Stimulated activated CD8-positive, alpha-beta memory T cell treated with anti-CD3 and anti-CD28 coated beads, Interleukin-15, amount 100 ng/mL, for 48 hours (primary cell): ENCODE measurements around the gene SLC24A3.
A peak's percentile ranks its signal among the peaks of the same experiment; 100 is the strongest.

Source experiments
- DNase-seq, 2 donors: peaks; one replicate each; pipeline ENCODE4 v3.0.0-alpha.2; 2020; ENCODE audit warnings: low read depth in 2 of 2

The SLC24A3 gene

DNA sequence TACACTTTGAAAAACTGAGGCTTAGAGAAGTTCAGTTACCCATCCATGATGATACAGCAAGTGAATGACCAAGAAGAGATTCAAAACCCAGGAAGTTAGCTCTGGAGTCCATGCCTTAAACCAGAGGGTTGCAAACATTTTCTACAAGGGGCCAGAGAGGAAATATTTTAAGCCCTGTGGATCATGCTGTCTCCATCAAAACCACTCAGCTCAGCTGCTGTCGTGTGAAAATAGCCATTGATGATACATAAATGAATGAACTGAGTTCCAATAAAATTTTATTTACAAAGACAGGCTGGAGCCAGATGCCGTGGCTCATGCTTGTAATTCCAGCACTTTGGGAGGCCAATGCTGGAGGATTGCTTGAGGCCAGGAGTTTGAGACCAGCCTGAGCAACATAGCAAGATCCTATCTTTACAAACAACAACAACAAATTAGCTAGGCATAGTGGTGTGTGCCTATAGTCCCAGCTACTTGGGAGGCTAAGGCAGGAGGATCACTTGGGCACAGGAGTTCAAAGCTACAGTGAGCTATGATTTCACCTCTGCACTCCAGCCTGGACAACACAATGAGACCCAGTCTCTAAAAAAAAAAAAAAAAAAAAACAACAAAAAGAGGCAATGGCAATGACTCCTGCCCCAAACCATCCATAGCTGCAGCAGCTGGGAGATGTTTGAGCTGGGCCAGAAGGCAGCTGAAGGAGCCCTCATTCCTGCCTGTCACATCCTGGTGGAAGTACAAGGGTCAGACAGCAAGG, 501.6 kb downstream of the SLC24A3 start:
- DNase-seq = no peak

DNA sequence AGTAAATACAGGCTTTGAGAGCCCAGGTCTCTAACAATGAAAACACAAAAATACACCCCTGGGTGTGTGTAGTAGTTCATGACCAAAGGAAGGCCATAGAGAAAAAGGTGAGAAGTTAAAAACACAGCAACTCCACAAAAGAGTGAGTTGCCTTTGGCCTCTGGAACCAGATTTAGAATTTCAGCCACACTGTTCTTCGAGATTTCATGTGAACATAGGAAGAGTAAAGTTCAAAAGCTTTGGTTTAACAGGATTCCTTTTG, 502.1 kb downstream of the SLC24A3 start:
- no peak for DNase-seq

DNA sequence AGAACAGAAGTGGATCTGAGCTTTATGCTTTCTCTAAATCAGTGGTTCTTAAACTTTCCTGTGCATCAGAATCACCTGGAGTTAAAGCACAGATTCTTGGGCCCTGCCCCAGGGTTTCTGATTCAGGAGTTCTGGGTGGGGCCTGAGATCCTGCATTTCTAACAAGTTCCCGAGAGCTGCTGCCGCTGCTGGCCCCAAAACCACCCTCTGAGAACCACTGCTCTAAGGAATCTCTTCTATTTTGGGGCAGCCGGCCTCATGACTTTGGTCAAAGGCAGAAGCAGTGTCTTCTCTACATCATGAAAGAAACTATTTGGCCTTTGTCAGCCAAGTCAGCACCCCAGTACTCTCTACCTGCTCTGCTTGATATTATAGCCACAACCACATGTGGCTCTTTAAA, 503.5 kb downstream of the SLC24A3 start:
- DNase-seq = no peak

DNA sequence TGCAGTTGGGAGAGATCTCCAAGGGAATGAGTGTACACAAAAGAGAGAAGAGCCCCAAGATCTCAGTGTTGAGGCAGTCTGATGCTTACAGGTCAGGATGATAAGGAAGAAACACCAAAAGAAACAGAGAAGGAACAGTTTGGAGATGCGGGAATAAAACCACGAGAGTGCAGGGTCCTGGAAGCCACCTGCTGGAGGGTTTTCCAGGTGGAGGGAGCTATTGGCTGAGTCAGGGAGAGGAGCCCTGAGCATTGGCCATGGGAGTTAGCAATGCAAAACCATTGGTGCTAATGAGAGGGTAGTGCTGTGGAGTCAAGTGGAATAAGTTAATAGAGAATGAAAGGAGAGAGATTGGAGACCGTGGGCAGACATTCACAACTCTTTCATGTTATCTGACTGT, 506.4 kb downstream of the SLC24A3 start:
- no peak for DNase-seq

DNA sequence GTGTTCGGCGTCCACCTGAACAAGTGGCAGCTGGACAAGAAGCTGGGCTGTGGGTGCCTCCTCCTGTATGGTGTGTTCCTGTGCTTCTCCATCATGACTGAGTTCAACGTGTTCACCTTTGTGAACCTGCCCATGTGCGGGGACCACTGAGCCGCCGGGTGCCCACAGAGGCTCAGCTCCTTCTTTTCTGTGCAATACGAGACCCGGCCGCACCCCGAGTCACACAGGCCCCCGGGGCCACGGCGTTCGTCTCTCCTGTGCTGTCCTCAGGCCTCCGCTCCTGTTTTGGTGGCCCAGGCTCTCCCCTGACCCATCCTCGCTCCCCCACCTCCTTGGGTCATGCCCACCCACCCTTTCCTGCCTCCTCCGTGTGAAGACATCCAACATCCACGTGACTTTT, 508.5 kb downstream of the SLC24A3 start:
- no peak for DNase-seq

DNA sequence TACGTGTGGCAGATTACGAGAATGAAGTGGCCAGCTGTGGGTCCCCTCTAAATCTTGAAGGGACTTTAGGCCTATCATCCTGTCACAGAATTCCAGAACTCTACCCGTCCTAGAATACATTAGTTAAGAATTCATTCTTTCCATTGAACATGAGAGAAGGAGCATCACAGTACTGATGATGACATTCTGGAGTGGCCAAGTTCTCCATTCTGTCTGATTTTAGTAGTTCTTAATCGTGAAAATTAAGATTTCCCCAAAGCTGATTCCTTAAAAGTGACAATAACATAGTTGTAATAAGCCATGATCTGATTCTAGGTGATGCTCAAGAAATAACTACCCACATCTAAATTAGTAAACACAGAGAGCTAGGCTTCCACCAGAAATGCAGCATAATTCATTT, 510.6 kb downstream of the SLC24A3 start:
- no peak for DNase-seq

DNA sequence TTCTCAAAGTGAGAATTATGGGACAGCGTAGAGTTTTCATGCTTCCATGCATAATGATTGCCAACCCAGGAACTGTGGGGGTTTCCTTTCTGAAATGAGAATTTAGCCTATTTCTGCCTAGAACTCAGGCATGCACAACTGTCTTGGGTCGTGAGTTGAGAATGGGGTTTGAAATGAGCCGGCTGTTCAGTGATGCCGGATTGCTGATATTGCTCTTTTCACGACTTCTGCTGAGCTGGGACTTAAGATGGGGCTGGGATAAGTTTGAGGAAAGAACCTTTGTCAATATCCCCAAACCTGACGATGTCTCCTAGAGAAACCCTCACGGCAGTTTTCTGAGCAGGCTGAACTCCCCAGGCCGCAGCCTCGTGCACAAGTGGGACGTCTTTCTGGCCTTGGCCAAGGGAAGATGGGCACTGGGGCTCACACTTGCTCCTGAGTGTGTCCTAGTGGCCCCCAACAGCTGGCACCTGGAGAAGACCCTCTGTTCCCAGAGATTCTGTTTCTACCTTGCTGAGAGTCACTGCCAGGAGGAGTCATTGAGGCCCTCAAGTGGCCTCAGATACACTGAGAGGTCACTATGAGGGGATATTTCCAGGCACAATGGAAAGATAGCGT, 511.5 kb downstream of the SLC24A3 start:
- no peak for DNase-seq

DNA sequence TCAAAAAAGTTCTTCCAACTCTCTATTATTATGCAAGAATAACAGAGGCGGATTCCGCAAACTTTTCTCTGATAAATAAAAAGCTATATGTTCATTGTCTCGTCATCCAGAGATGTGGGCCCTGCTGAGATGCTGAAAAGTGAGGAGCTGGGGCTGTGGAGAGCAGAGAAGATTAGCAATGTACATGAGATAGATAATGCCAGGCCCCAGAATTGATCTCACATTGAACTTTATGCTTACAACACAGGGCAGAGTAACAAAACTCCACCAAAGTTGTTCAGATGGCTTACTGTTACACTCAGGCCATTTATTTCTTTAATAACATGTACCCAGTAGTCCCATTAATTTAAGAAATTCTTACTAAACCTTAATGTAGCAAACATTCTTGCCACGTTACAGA, 512.9 kb downstream of the SLC24A3 start:
- DNase-seq = no peak

DNA sequence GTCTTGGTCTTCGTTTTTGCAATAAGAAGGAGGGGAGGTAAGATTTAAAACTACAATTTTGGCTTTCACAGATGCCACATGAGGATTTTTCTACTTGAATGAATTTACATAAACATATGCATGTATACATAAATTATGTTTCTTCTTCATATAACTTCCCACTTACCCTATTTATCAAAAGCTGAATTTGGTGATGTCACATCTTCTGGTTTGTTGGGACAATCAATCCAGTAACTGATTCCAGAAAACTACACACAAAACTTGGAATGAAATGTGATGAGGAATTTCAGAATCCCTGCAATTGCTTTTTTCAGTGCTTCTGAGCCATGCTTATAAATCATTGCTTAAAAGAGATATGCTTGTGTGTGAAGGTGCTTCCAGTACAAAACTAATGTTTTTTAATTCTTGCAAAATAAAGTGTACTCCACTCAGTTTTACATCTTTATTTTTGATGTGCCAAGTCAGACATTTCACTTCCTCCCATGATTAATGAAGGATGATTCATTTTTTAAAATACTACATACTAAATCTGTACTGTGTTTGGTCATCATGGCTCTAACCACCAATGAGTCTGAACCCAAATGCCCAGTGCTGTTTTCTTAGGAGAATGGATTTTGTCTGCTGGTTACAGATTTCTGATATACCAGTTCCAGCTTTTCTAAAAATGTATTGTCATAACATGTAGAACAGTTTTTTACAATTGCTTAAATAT, 513.5 kb downstream of the SLC24A3 start:
- no peak for DNase-seq

DNA sequence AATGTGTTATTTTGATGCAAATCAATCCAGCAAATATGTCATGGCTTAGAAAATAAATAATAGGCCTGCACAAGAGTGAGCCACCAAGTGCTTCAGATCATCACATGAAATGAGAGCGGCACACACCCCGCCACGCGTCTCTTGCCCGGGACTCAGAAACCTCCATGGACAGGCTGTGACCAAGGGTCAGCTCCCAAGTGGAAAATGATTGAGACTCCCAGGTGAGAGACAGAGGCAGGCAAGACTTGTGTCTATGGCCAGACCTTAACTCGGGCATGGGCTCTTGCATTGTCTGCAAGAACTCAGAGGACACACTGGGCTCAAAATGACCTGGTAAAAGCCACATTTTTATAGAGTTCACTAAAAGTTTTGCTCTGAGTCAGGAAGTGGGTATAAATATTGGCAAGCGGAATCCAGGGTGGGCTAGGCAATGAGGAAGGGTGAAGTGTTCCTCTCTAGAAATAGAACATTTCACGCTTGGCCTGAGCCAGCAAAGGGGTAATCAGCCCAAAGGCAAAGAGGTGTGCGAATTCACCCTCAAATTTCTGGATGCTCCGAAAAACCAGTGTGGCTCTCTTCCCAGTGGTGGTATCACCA, 514.9 kb downstream of the SLC24A3 start:
- DNase-seq = no peak

DNA sequence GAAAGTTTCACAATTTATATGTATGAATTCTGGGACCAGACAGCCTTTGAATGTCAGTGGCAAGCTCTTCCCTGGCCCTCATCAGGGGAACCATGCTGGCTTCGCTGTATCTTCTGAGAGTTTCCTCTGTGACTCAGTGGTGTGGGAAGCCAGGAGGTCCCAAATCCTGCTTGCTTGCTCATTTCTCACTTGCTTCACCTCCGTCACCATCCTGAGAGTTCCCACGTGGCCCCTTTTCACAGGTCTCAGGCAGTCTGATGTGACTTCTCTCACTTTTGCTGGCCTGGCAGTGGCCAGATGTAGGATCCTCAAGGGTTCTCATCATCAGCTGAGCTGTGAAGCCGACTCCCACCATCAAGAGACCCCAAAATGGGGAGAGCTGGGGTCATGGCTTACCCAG, 517.2 kb downstream of the SLC24A3 start:
- peak in 1 of 2 donors; percentile 2 for DNase-seq

DNA sequence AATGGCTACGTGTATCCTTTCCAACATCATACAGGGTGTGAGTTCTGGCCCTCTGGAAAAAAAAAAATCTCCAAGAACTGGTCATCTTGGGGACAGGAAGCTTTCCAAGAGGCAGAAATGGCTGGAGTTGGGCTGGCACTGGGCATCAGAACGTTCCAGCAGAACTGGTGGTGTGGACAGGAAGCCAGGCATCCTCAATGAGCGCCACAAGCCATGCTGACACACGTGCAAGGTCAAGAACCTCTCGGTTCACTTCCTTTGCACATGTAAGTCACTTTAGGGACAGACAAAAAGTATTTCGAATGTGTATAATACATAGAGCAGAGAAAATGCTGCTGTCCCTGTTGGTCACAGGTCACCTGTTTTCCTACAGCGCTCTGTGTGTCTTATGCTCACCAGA, 518.3 kb downstream of the SLC24A3 start:
- no peak for DNase-seq

DNA sequence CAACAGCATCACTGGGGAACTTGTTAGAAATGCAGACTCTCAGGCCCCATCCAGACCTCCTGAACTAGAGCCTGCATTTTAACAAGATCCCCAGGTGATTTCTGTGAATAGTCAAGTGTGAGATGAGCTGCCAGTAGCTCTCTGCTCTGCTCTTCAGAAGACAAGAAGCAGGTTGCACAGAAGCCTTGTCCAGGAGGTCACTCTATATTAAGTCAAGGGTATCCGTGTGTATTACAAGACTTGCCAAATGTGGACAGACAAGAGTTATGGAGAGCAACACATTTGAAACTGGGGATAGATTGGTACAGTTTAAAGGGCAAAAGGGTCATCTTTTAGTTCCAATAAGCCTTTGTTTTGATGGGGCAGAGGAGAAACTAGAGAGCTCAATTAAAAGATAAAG, 522.4 kb downstream of the SLC24A3 start:
- no peak for DNase-seq

DNA sequence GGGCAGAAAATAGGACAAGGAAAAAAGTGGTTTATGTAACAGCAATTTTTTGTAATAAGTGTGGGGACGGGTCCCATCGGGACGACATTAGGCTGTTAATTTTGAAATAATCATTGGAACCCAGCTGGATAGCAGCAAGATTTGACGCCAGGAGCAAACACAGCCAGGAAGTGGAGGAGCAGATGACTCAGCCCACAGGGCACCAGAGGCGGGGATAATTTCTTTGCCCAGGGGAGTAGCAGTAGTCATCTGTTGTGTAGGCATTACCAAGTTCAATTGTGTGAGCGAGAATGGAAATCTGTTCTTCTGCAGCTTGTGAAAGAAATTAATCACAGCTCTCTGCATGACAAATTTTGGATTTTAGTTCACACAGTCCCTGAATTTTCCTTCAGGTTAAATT, 523.0 kb downstream of the SLC24A3 start:
- DNase-seq = no peak

DNA sequence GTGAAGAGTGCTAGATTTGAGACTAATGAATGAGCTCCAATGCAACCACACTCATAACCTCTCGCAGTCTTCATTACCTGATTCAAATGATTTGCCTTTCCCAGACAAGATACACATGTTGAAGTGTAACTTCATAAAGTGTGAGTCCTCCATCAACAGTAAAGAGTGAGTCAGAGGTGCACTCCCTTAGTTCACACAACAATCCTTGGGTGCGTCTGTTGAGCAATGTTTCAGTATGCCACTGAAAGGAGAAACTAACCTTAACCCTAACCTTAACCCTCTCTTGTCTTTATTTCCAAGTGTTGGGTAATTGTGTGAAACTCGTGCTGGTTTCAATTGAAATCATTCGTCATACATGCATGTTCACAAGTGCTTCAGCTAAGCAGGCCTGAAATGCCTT, 524.6 kb downstream of the SLC24A3 start:
- no peak for DNase-seq

DNA sequence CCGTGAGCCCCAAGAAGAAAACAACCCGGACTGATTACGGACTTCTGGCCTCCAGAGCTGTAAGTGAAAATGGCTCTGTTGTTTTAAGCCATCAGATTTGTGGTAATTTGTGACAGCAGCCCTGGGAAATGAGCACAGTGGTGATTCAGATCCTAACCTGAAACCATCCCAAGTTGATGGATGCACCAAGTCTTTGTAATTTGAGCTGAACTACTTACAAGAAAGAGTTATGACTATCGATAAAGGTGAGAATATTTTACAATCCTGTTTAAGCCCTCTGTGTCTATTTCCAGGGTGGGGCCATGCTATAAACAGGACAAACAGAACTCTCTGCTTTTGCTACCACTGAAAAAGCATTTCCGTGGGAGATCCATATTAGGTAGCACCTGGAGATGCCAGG, 526.5 kb downstream of the SLC24A3 start:
- no peak for DNase-seq

DNA sequence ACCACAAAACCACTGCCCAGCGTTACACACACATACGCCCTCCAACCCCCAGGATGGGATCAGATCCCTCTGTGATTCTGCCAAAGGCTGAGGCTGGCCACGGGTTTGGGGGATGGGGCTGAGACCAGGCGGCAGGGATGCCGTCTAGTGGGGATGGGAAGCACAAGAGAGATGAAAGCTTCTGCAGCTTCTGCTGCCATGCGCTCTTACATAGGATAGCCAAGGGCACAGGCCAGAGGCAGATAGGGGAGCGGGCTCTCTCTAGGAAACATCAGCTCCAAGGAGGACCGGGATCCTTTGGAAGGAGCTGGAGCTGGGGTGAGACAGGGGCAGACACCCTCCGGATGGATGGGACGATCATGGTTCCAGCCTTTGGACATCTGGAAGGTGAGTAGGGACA, 526.9 kb downstream of the SLC24A3 start:
- no peak for DNase-seq

DNA sequence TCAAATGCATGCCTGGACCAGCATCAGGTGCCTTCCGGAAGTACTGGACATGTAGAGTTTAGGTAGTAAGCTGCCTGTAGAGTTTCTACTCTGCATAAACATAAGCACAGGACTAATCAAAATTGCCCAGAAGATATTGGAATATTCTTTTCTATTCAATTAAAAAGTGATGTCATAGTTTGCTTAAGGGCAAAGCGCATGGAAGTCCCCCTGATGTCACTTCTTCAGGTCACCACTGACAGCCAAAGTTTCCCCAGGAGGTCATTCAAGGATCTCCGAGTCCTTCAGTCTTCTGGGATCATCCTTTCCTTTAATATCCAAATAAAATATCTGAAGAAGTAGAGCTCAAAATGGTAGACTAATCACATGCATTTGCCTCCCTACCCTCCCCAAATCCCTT, 528.1 kb downstream of the SLC24A3 start:
- DNase-seq = no peak

DNA sequence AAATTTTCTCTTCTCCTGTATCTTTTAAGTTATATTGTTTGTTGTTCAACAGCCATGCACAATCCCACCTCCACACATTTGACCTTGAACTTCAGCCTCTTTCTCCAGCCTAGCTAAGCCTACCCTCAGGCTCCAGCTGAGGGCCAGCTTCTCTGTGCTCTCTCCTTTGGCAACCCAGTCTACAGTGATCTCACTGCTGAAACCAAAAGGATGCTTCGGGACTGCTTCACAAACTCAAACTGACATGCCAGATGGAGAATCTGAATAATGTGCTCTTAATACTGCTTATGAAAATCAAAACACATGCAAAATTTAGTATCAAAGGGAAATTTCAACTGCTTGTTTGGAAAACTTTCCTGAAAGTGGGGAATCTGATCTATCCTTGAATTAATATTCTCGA, 529.5 kb downstream of the SLC24A3 start:
- DNase-seq = no peak

DNA sequence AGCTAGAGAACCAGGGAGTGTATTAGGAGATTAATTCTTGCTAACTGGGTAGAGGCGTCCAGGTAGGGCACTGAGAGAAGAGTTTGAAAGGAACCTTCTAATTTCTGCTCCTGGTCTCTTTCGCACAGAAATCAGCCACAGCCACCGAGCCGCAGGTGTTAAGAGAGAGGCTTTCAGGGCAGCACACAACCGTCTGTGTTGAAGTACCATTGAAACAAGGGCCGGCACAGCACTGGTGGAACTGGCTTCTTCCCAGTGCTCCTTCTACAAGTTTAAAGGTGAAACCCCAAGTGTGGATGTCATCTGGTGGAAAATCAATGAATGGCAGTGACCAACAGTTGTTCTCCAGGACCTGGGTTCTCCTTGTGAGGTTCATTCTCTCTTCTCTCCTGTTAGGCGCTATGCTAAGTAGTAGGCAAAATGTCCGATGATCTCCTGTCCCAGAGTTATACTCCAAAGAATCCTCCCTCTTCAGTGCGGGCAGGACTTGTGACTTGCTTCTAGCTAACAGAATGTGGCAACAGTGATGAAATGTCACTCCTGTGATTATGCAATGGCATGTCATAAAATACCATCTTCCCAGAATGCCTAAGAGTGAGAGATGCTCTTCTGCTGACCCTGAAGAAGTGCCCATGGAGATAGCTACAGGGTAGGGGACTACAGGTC, 530.7 kb downstream of the SLC24A3 start:
- DNase-seq = no peak

DNA sequence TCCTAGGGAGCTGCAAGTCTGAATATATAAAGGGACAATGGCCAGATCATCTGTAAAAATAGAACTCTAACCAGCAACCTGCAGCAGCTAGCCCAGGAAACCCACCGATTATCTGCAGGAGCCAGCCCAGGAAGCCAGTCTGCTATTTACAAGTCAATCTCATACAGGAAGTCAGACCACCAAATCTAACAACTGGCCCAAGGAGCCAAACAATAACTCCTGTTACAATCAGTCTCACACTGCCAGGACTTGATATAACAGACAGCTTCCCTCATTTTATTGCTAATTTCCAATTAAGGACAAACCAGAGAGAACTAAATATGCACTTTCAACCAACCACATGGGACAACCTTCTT, 531.2 kb downstream of the SLC24A3 start:
- no peak for DNase-seq

DNA sequence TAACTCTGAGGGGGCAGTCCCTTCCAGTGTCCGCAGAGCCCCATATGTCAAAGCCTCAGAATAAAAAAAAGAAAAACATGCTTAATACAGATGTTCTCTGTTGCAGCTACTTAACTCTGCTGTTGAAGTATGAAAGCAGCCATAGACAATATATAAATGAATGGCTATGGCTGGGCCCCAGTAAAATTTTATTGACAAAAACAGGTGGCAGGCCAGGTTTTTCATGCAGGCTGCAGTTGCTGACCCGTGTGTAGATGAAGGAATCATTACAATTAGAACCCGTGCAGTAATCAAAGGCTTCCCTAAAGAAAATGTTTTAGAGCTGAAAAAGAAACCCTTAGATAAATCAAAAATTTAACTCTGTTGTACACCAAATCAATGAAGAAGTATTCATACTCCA, 532.7 kb downstream of the SLC24A3 start:
- DNase-seq = no peak

DNA sequence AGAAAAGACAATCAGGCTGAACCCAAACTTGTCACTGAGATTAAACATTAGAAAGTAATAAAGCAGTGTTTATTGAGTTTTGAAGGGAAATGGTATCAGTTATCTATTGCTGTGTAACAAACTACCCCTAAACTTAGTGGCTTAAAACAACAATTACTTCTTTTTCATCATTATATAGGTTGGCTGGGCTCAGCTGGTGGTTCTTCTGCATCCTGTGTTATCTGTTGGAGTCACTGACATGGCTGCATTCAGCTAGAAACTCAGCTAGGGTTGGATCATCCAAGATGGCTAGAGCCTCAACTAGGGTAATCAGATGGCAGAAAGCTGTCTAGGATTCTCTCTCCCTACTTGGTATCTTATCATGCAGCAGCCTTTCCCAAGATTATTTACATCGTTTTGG, 533.1 kb downstream of the SLC24A3 start:
- DNase-seq = no peak
